IMR-90 (cell line): ENCODE data around the gene CEP170. TPM values are rescaled to one million over a fixed set of nuclear protein-coding genes. Genes with fewer than 3 reads are reported as not detected.

Experiments used
- ATAC-seq: fragments of 200-7000 bp; cut with Tn5 transposase; 2 replicates; pipeline ENCODE4 v1.9.1; 2020; ENCODE audit warnings: low read depth, mild to moderate bottlenecking, moderate library complexity
- BruUV-seq: library from RNA; stranded (reverse); fragments of 400-500 nt; replicated peaks from 2 replicates; lab custom pipeline; 2021; lab: Mats Ljungman, UMichigan
- CTCF ChIA-PET: fragments of 300-600 bp; formaldehyde crosslinking; extraction: SDS; loops from one replicate; lab custom pipeline; 2021; ENCODE audit warnings: antibody characterized with exemption; lab: Yijun Ruan, JAX
- POLR2A ChIA-PET: fragments of 300-600 bp; sonication (Branson Sonifier 250); formaldehyde crosslinking; loops from one replicate; lab custom pipeline; 2022; ENCODE audit warnings: antibody characterized with exemption; ENCODE audit not compliant: unreplicated experiment; lab: Charles Lee
- DNase-seq: peaks from one replicate; pipeline ENCODE4 v3.0.0; 2013
- H2AFZ ChIP-seq: replicated peaks from 2 replicates; pipeline ENCODE3; 2013; ENCODE audit warnings: low read length, mild to moderate bottlenecking; ENCODE audit not compliant: poor library complexity
- H2AK5ac ChIP-seq: 2 replicates; pipeline ENCODE4 v1.6.1; 2013; ENCODE audit warnings: low read depth, low read length, inconsistent platforms
- H2AK9ac ChIP-seq: replicated peaks from 2 replicates; pipeline ENCODE3; 2013; ENCODE audit warnings: mild to moderate bottlenecking, low read depth, low read length, moderate library complexity; ENCODE audit not compliant: poor library complexity
- H2BK120ac ChIP-seq: 2 replicates; pipeline ENCODE4 v1.6.1; 2013; ENCODE audit warnings: low read depth, low read length, inconsistent platforms
- H2BK15ac ChIP-seq: 3 replicates; pipeline ENCODE4 v1.6.1; 2013; ENCODE audit warnings: low read depth, low read length, inconsistent platforms
- H2BK20ac ChIP-seq: 2 replicates; pipeline ENCODE4 v1.6.1; 2013; ENCODE audit warnings: low read depth, mild to moderate bottlenecking, inconsistent platforms, low read length, moderate library complexity
- H2BK5ac ChIP-seq: 2 replicates; pipeline ENCODE4 v1.6.1; 2013; ENCODE audit warnings: mild to moderate bottlenecking, low read depth, low read length, inconsistent platforms; ENCODE audit not compliant: poor library complexity, severe bottlenecking
- H3K14ac ChIP-seq: replicated peaks from 2 replicates; pipeline ENCODE4 v1.6.1; 2013; ENCODE audit warnings: low read depth, low read length, inconsistent platforms
- H3K18ac ChIP-seq: 2 replicates; pipeline ENCODE4 v1.6.1; 2013; ENCODE audit warnings: low read depth, low read length, control low read depth
- H3K23ac ChIP-seq: 2 replicates; pipeline ENCODE4 v1.6.1; 2013; ENCODE audit warnings: low read depth, low read length, inconsistent platforms
- H3K27ac ChIP-seq: 2 replicates; pipeline ENCODE4 v1.5.1; 2013; ENCODE audit warnings: mild to moderate bottlenecking, control low read depth, low read length; ENCODE audit not compliant: insufficient read depth
- H3K27me3 ChIP-seq: 2 replicates; pipeline ENCODE4 v1.6.1; 2013; ENCODE audit warnings: low read length; ENCODE audit not compliant: control insufficient read depth, insufficient read depth
- H3K36me3 ChIP-seq: 2 replicates; pipeline ENCODE4 v1.6.1; 2013; ENCODE audit warnings: low read length, mixed read lengths; ENCODE audit not compliant: control insufficient read depth, insufficient read depth
- H3K4ac ChIP-seq: 2 replicates; pipeline ENCODE4 v1.6.1; 2013; ENCODE audit warnings: low read depth, low read length, inconsistent platforms
- H3K4me1 ChIP-seq: 2 replicates; pipeline ENCODE4 v1.6.1; 2013; ENCODE audit warnings: low read length, mixed read lengths; ENCODE audit not compliant: control insufficient read depth, insufficient read depth
- H3K4me2 ChIP-seq: 2 replicates; pipeline ENCODE4 v1.6.1; 2013; ENCODE audit warnings: low read depth, mild to moderate bottlenecking, control low read depth, low read length, moderate library complexity
- H3K4me3 ChIP-seq: 2 replicates; pipeline ENCODE4 v1.5.1; 2013; ENCODE audit warnings: low read depth, mild to moderate bottlenecking, control low read depth, low read length, moderate library complexity; ENCODE audit not compliant: insufficient read depth
- H3K56ac ChIP-seq: 2 replicates; pipeline ENCODE4 v1.6.1; 2013; ENCODE audit warnings: low read length, inconsistent platforms; ENCODE audit not compliant: insufficient read depth; ENCODE audit errors: extremely low read depth
- H3K79me1 ChIP-seq, 2 experiments: 2 replicates each; pipeline ENCODE4 v1.6.1; 2013; ENCODE audit warnings: low read length in 2 of 2, inconsistent platforms in 1 of 2, low read depth in 1 of 2
- H3K9ac ChIP-seq: 2 replicates; pipeline ENCODE4 v1.6.1; 2013; ENCODE audit warnings: low read depth, low read length, control low read depth
- H3K9me1 ChIP-seq: 2 replicates; pipeline ENCODE4 v1.6.1; 2013; ENCODE audit warnings: low read length, inconsistent platforms; ENCODE audit not compliant: insufficient read depth
- H3K9me3 ChIP-seq: 2 replicates; pipeline ENCODE4 v1.6.1; 2013; ENCODE audit warnings: low read length; ENCODE audit not compliant: control insufficient read depth, insufficient read depth
- H4K20me1 ChIP-seq: 2 replicates; pipeline ENCODE4 v1.6.1; 2013; ENCODE audit warnings: low read length, inconsistent platforms; ENCODE audit not compliant: insufficient read depth
- H4K5ac ChIP-seq: 2 replicates; pipeline ENCODE4 v1.6.1; 2013; ENCODE audit warnings: mild to moderate bottlenecking, low read depth, low read length, control low read depth
- H4K8ac ChIP-seq, 2 experiments: 2 replicates each; pipeline ENCODE4 v1.6.1; 2013; ENCODE audit warnings: low read depth in 2 of 2, low read length in 2 of 2, control low read depth in 1 of 2, inconsistent platforms in 1 of 2
- H4K91ac ChIP-seq: 2 replicates; pipeline ENCODE4 v1.6.1; 2013; ENCODE audit warnings: low read depth, low read length, inconsistent platforms; ENCODE audit not compliant: insufficient read depth
- CEBPB ChIP-seq: IDR thresholded peaks from 2 replicates; pipeline ENCODE4 v1.6.1; 2012; ENCODE audit warnings: low read depth, low read length, improper control_type of control experiment
- ELK1 ChIP-seq: fragments of 150-350 bp; IDR thresholded peaks from 2 replicates; pipeline ENCODE4 v1.6.1; 2016; ENCODE audit warnings: low read depth, mild to moderate bottlenecking, low read length, moderate library complexity, borderline replicate concordance
- FOS ChIP-seq: fragments of 150-350 bp; IDR thresholded peaks from 2 replicates; pipeline ENCODE4 v1.6.1; 2016; ENCODE audit warnings: low read depth, low read length
- MAFK ChIP-seq: IDR thresholded peaks from 2 replicates; pipeline ENCODE4 v1.6.1; 2012; ENCODE audit warnings: low read depth, low read length, improper control_type of control experiment
- MAZ ChIP-seq: IDR thresholded peaks from 2 replicates; pipeline ENCODE4 v1.6.1; 2012; ENCODE audit warnings: low read depth, mild to moderate bottlenecking, low read length, improper control_type of control experiment, moderate library complexity, borderline replicate concordance
- MXI1 ChIP-seq: IDR thresholded peaks from 2 replicates; pipeline ENCODE4 v1.6.1; 2012; ENCODE audit warnings: low read depth, mild to moderate bottlenecking, low read length, moderate library complexity, borderline replicate concordance
- NFE2L2 ChIP-seq: fragments of 150-350 bp; IDR thresholded peaks from 2 replicates; pipeline ENCODE4 v1.6.1; 2016; ENCODE audit warnings: low read depth, mild to moderate bottlenecking, low read length
- POLR2A ChIP-seq: IDR thresholded peaks from 2 replicates; pipeline ENCODE4 v1.6.1; 2012; ENCODE audit warnings: mild to moderate bottlenecking, low read depth, low read length
- RAD21 ChIP-seq: IDR thresholded peaks from 2 replicates; pipeline ENCODE4 v1.6.1; 2012; ENCODE audit warnings: low read length, improper control_type of control experiment
- RCOR1 ChIP-seq: IDR thresholded peaks from 2 replicates; pipeline ENCODE4 v1.6.1; 2012; ENCODE audit warnings: mild to moderate bottlenecking, low read length, improper control_type of control experiment; ENCODE audit not compliant: insufficient replicate concordance
- RFX5 ChIP-seq: IDR thresholded peaks from 2 replicates; pipeline ENCODE4 v1.8.0; 2012; ENCODE audit warnings: low read depth, mild to moderate bottlenecking, low read length, moderate library complexity
- SMC3 ChIP-seq: fragments of 150-350 bp; IDR thresholded peaks from 2 replicates; pipeline ENCODE4 v1.6.1; 2016; ENCODE audit warnings: low read depth, mild to moderate bottlenecking, antibody characterized with exemption, low read length, moderate library complexity
- USF2 ChIP-seq: fragments of 150-350 bp; IDR thresholded peaks from 2 replicates; pipeline ENCODE4 v1.6.1; 2017; ENCODE audit warnings: mild to moderate bottlenecking, antibody characterized with exemption, low read length, low read depth
- WGBS, 2 experiments: methylation state at CpG; one replicate each; pipeline versions ENCODE4 v1.1.5 to v1.1.7; 2013; ENCODE audit warnings: missing lambda C conversion rate in 2 of 2; ENCODE audit not compliant: insufficient read length in 1 of 2; ENCODE audit errors: extremely low coverage in 2 of 2; 5-methylcytosine and 5-hydroxymethylcytosine counted together
- dilution Hi-C: fragments of 300-500 bp; cut with HindIII; formaldehyde crosslinking; loops from one replicate; pipeline ENCODE4 v1.14.3; 2018; ENCODE audit warnings: low sequenced_read_pairs; ENCODE audit not compliant: unreplicated experiment
- in situ Hi-C: fragments of 300-500 bp; cut with MboI; formaldehyde crosslinking; loops from 3 replicates; pipeline ENCODE4 v1.14.3; 2019; ENCODE audit warnings: low sequenced_read_pairs, inconsistent platforms, mixed read lengths
- intact Hi-C: fragments of 100-400 bp; cut with micrococcal nuclease; formaldehyde crosslinking; loops from 2 replicates; pipeline ENCODE4 v1.10.0; 2022
- polyA plus RNA-seq, 3 experiments: library from polyadenylated mRNA; depleted of rRNA; stranded (reverse); fragments of >200 nt; gene quantifications; 2 replicates each; pipeline ENCODE4 v1.2.3, GENCODE V29; 2012; ENCODE audit warnings: low replicate concordance in 1 of 3
- total RNA-seq: library from RNA; depleted of rRNA; stranded (reverse); fragments of >200 nt; gene quantifications from 2 replicates; pipeline ENCODE4 v1.2.3, GENCODE V29; 2012
- TF ChIP-seq, protein P1 (sequence below): conservative IDR thresholded peaks from 2 replicates; pipeline ENCODE4 v1.5.1; 2012; ENCODE audit warnings: mild to moderate bottlenecking, low read depth, low read length, improper control_type of control experiment

CEP170 gene
- total and polyA plus RNA-seq, 2 of the 4 experiments (the other 2 are of a cell fraction): 65.8 to 151 TPM

DNA sequence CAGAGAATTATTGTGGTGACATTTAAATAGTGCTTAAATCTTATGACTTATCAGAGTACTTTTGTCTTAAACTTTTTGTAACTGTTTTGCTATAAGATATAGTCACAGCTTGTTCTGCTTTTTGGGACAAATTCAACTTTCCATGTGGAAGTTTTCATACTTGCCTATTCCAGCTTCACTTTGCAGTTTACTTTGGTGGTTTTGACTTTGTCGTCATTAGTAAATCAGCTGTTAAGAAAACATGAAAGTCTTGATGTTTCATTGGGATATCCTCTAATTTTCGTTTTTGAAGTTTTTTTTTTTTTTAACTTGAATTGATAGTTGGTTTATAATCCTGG is 32.0 kb upstream of the CEP170 start:
- POLR2A ChIA-PET: interaction anchor here (1.0 kb wide), 1 partner anchor 15 kb away, joined by 3 read pairs; no protein-coding TSS in a partner anchor
- in situ Hi-C loops (no loop called here), intact Hi-C loops (loop anchor here (2.0 kb wide), 1 partner anchor 18 kb away; no protein-coding TSS in a partner anchor)

More for the DNA sequence above, 32.0 kb upstream of the CEP170 start:
- BruUV-seq: no TSS peak
- no peak overlapping the region for H2AFZ ChIP-seq
- H3K27me3 ChIP-seq: no peaks in the 10 kb centered on the region
- H2AK5ac ChIP-seq: no peak overlapping the region
- H3K18ac ChIP-seq: peak overlapping the region; percentile 21; the same call in 1 of the 2 replicates
- WGBS, 2 experiments: no CpG with 5 or more reads among the region's 2 CpGs
- dilution Hi-C loops: no loop called here
- peaks cover 14% of the 10 kb centered on the region for H3K4me1 ChIP-seq
- H2AK9ac ChIP-seq: no peak overlapping the region
- no peaks in the 10 kb centered on the region; the same call in 1 of the 2 replicates for H3K9me1 ChIP-seq
- CTCF ChIA-PET: interaction anchor here (0.6 to 1.2 kb wide), 4 partner anchors 17 to 1805 kb away, joined by 3 to 6 read pairs (median 4); no protein-coding TSS in a partner anchor
- H4K5ac ChIP-seq: 0 out of 2 replicates have a peak overlapping the region, but pooled peaks have one; percentile 46
- H3K36me3 ChIP-seq: peaks cover 2% of the 10 kb centered on the region; the same call in 1 of the 2 replicates
- no peak overlapping the region for H3K4me3 ChIP-seq
- 0 out of 2 replicates have a peak overlapping the region, but pooled peaks have one; percentile 9 for H2BK20ac ChIP-seq
- no peaks in the 10 kb centered on the region for H3K9me3 ChIP-seq
- H3K14ac ChIP-seq: 0 out of 2 replicates have a peak overlapping the region, but pooled peaks have one; percentile 10
- H4K91ac ChIP-seq: peak overlapping the region; percentile 58; the same call in 1 of the 2 replicates
- H3K9ac ChIP-seq: no peak overlapping the region
- peak overlapping the region in 1 of 2 experiments; percentile 45; a peak in 1 of 4 replicates for H4K8ac ChIP-seq
- peak; percentile 63 for DNase-seq
- no peak; the same call in 1 of the 2 replicates for ATAC-seq
- H3K23ac ChIP-seq: peak overlapping the region; percentile 39; the same call in 1 of the 2 replicates
- H3K79me1 ChIP-seq: peaks cover 15 to 35% of the 10 kb centered on the region in 2 experiments
- H3K4ac ChIP-seq: peak overlapping the region; percentile 49; the same call in 1 of the 2 replicates
- peak overlapping the region; percentile 48; the same call in 1 of the 2 replicates for H3K56ac ChIP-seq
- no peak for TF ChIP-seq FOS
- no peak for TF ChIP-seq MXI1
- TF ChIP-seq MAZ: no peak
- TF ChIP-seq NFE2L2: no peak
- TF ChIP-seq RAD21: no peak
- TF ChIP-seq USF2: no peak
- TF ChIP-seq RCOR1: no peak
- TF ChIP-seq POLR2A: no peak
- no peak for TF ChIP-seq SMC3
- TF ChIP-seq CEBPB: no peak
- TF ChIP-seq RFX5: no peak
- TF ChIP-seq ELK1: no peak
- TF ChIP-seq, protein P1, sequence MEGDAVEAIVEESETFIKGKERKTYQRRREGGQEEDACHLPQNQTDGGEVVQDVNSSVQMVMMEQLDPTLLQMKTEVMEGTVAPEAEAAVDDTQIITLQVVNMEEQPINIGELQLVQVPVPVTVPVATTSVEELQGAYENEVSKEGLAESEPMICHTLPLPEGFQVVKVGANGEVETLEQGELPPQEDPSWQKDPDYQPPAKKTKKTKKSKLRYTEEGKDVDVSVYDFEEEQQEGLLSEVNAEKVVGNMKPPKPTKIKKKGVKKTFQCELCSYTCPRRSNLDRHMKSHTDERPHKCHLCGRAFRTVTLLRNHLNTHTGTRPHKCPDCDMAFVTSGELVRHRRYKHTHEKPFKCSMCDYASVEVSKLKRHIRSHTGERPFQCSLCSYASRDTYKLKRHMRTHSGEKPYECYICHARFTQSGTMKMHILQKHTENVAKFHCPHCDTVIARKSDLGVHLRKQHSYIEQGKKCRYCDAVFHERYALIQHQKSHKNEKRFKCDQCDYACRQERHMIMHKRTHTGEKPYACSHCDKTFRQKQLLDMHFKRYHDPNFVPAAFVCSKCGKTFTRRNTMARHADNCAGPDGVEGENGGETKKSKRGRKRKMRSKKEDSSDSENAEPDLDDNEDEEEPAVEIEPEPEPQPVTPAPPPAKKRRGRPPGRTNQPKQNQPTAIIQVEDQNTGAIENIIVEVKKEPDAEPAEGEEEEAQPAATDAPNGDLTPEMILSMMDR: no peak
- no peak for TF ChIP-seq MAFK
- H2BK120ac ChIP-seq: peak overlapping the region; percentile 40; the same call in 1 of the 2 replicates
- peak overlapping the region; percentile 65; the same call in 1 of the 2 replicates for H3K4me2 ChIP-seq
- peak overlapping the region; percentile 50; the same call in 1 of the 2 replicates for H3K27ac ChIP-seq
- H2BK15ac ChIP-seq: no peak overlapping the region; the same call in 2 of the 3 replicates
- H4K20me1 ChIP-seq: no peaks in the 10 kb centered on the region
- H2BK5ac ChIP-seq: peak overlapping the region; percentile 95
